BLaER1 treated with 17β-estradiol and CSF1 and Interleukin-3, amounts not matched to agents 10 nM and 100 nM (cell line): ENCODE data around the gene MADD.
A peak's percentile ranks its signal among the peaks of the same experiment; 100 is the strongest.

Source experiments
- H3K27ac ChIP-seq, 11 experiments: shearing (Covaris generic); formaldehyde crosslinking; 2 replicates each; pipeline ENCODE4 v1.8.1; 2022
- H3K27me3 ChIP-seq, 11 experiments: shearing (Covaris generic); formaldehyde crosslinking; 2 replicates each; pipeline ENCODE4 v1.8.1; 2022
- H3K36me3 ChIP-seq, 11 experiments: shearing (Covaris generic); formaldehyde crosslinking; 2 replicates each; pipeline ENCODE4 v1.8.1; 2022
- H3K4me1 ChIP-seq, 10 experiments: shearing (Covaris generic); formaldehyde crosslinking; 2 replicates each; pipeline ENCODE4 v1.8.1; 2022
- H3K4me2 ChIP-seq, 11 experiments: shearing (Covaris generic); formaldehyde crosslinking; 2 replicates each; pipeline ENCODE4 v1.8.1; 2022
- H3K4me3 ChIP-seq, 10 experiments: shearing (Covaris generic); formaldehyde crosslinking; 2 replicates each; pipeline ENCODE4 v1.8.1; 2022
- H3K9ac ChIP-seq, 11 experiments: shearing (Covaris generic); formaldehyde crosslinking; 2 replicates each; pipeline ENCODE4 v1.8.1; 2022
- H3K9me3 ChIP-seq, 11 experiments: shearing (Covaris generic); formaldehyde crosslinking; replicated peaks in 1 of 11; 2 replicates each; pipeline ENCODE4 v1.8.1; 2022
- H4K20me1 ChIP-seq, 11 experiments: shearing (Covaris generic); formaldehyde crosslinking; 2 replicates each; pipeline ENCODE4 v1.8.1; 2022
- Cebpa-rat ChIP-seq, 11 experiments: shearing (Covaris generic); IDR thresholded peaks; 2 replicates each; pipeline ENCODE4 v1.8.1; 2022

MADD gene

GRCh38 chr11:47337229-47337924, 67.4 kb downstream of the MADD start:
- Histone ChIP-seq H3K4me3 (no peak overlapping the region), H3K4me1 (peaks cover 0 to 16% (median 3%) of the 10 kb centered on the region in 10 experiments; a peak in 8 of 20 replicates), H3K27ac (no peak overlapping the region), H3K4me2 (no peak overlapping the region), H3K27me3 (no peaks in the 10 kb centered on the region), H3K9me3 (no peaks in the 10 kb centered on the region), H3K9ac (no peak overlapping the region), H4K20me1 (peaks cover 0 to 6% (median 0%) of the 10 kb centered on the region in 11 experiments; a peak in 1 of 22 replicates), H3K36me3 (peaks cover 0 to 15% (median 0%) of the 10 kb centered on the region in 11 experiments; a peak in 4 of 22 replicates)
- TF ChIP-seq Cebpa-rat (IDR thresholded peaks at IDR 0.05) = no peak

DNA sequence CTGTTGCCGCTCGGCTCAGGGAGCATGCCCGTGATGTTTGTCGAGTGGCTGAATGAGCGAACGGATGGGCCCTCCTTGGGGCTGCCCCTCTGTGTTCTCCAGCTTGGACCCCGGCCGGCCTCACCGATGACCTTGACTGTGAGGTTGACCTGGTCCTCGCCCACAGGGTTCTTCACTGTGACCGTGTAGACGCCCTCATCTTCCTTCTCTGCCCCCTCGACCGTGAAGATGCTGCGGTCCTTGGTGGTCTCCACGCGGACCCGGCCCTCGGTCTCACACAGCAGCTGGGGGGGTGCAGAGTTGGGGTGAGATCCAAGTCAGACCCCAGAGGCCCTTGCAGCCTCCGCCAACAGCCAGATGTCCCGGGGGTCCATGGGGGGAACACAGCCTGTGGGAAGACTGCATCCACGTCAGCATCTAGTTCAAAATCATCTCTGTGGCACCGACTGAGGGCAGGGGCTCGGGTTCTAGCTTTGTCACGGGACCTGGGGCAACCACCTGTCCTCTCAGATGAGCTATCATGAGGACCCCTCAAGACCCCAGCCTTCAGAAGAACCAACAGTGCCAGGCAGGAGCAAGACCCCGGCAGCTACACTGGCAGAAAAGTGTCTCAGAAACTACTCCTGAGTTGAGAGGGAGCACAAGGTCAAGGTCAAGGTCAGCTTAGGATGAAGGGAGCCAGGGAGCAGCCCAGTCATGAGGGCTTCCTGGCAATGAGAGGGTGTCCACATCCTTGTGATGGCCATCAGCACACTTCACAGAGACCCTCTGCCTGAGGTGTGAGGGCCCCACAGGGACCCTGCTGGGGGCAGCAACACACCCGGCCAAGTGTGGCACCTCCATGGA, 68.7 kb downstream of the MADD start:
- no peak for TF ChIP-seq Cebpa-rat (IDR thresholded peaks at IDR 0.05)
- Histone ChIP-seq H3K4me1 (peaks cover 0 to 12% (median 2%) of the 10 kb centered on the region in 10 experiments; a peak in 8 of 20 replicates), H3K4me3 (no peak overlapping the region), H3K27me3 (no peaks in the 10 kb centered on the region), H3K36me3 (peaks cover 0 to 14% (median 0%) of the 10 kb centered on the region in 11 experiments; a peak in 4 of 22 replicates), H3K4me2 (peak overlapping the region in 2 of 11 experiments; percentile 2 to 23; a peak in 1 of 22 replicates), H3K9me3 (no peaks in the 10 kb centered on the region), H3K9ac (peak overlapping the region in 1 of 11 experiments; percentile 20; a peak in 2 of 22 replicates), H3K27ac (peak overlapping the region in 5 of 11 experiments; percentile 3 to 52 (median 41); a peak in 8 of 22 replicates), H4K20me1 (peaks cover 0 to 5% (median 0%) of the 10 kb centered on the region in 11 experiments; a peak in 1 of 22 replicates)

GRCh38 chr11:47340010-47340409, 70.1 kb downstream of the MADD start:
- H3K4me1 ChIP-seq = peaks cover 0 to 12% (median 2%) of the 10 kb centered on the region in 10 experiments; a peak in 8 of 20 replicates
- H3K9ac ChIP-seq = no peak overlapping the region
- H3K36me3 ChIP-seq = peaks cover 0 to 14% (median 0%) of the 10 kb centered on the region in 11 experiments; a peak in 4 of 22 replicates
- no peaks in the 10 kb centered on the region for H3K9me3 ChIP-seq
- H4K20me1 ChIP-seq = peaks cover 0 to 5% (median 0%) of the 10 kb centered on the region in 11 experiments; a peak in 1 of 22 replicates
- TF ChIP-seq Cebpa-rat (IDR thresholded peaks at IDR 0.05) = no peak
- H3K27ac ChIP-seq = no peak overlapping the region
- no peaks in the 10 kb centered on the region for H3K27me3 ChIP-seq
- no peak overlapping the region for H3K4me3 ChIP-seq
- no peak overlapping the region for H3K4me2 ChIP-seq

DNA sequence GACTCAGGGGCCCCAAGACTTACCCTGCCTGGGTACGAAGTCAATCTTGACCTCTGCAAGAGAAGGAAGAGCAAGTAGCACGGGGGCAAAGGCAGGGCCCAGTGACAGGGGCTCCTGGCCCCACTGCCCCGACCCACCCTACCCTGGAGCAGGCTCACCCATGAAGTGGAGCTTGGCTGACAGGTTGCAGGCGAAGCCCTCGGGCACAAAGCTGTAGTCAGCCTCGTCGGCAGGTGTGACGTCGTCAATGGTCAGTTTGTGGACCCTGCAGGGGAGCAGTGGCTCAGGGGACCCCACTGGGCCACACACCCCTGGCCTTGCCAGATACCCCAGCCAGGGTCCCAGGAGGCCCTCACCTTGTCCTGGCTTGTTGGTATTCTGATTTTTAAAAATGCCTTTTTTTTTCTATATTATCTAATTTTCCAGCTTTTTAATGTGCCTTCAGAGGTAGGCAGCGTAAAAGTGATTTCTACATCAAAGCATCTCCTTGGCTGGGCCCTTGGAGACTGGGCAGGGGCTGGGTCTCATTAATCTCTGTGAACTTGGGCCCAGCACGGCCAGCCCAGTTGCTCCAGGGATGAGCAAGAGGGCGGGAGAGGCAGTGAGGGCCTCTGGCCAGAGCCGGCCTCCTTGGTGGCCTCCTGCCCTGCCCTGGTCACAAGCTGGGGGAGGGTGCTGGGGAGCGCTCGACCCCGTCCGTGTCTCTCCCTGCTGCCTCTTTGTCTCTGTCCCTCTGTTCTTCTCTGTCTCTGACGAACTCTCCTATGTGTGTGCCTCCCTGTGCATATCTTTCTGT, 71.2 kb downstream of the MADD start:
- H3K27ac ChIP-seq = no peak overlapping the region
- H3K9ac ChIP-seq = no peak overlapping the region

GRCh38 chr11:47342036-47342803, 72.3 kb downstream of the MADD start:
- Histone ChIP-seq H3K9me3 (no peaks in the 10 kb centered on the region), H3K27ac (no peak overlapping the region), H3K9ac (no peak overlapping the region), H3K4me3 (no peak overlapping the region), H3K4me2 (no peak overlapping the region), H3K36me3 (peaks cover 0 to 14% (median 0%) of the 10 kb centered on the region in 11 experiments; a peak in 4 of 22 replicates), H4K20me1 (peaks cover 0 to 5% (median 0%) of the 10 kb centered on the region in 11 experiments; a peak in 1 of 22 replicates), H3K4me1 (peaks cover 0 to 9% (median 2%) of the 10 kb centered on the region in 10 experiments; a peak in 8 of 20 replicates), H3K27me3 (no peaks in the 10 kb centered on the region)
- no peak for TF ChIP-seq Cebpa-rat (IDR thresholded peaks at IDR 0.05)

More for the DNA sequence above, 71.2 kb downstream of the MADD start:
- H3K9me3 ChIP-seq = no peaks in the 10 kb centered on the region
- peaks cover 0 to 12% (median 2%) of the 10 kb centered on the region in 10 experiments; a peak in 8 of 20 replicates for H3K4me1 ChIP-seq
- H3K4me2 ChIP-seq = no peak overlapping the region
- TF ChIP-seq Cebpa-rat (IDR thresholded peaks at IDR 0.05) = no peak
- H3K36me3 ChIP-seq = peaks cover 0 to 14% (median 0%) of the 10 kb centered on the region in 11 experiments; a peak in 4 of 22 replicates
- no peaks in the 10 kb centered on the region for H3K27me3 ChIP-seq
- H3K4me3 ChIP-seq = no peak overlapping the region
- H4K20me1 ChIP-seq = peaks cover 0 to 5% (median 0%) of the 10 kb centered on the region in 11 experiments; a peak in 1 of 22 replicates

GRCh38 chr11:47342854-47343253, 72.9 kb downstream of the MADD start:
- no peaks in the 10 kb centered on the region for H3K9me3 ChIP-seq
- no peaks in the 10 kb centered on the region for H3K27me3 ChIP-seq
- peaks cover 0 to 4% (median 0%) of the 10 kb centered on the region in 11 experiments; a peak in 1 of 22 replicates for H4K20me1 ChIP-seq
- peaks cover 0 to 9% (median 2%) of the 10 kb centered on the region in 10 experiments; a peak in 8 of 20 replicates for H3K4me1 ChIP-seq
- peaks cover 0 to 14% (median 0%) of the 10 kb centered on the region in 11 experiments; a peak in 4 of 22 replicates for H3K36me3 ChIP-seq
- no peak for TF ChIP-seq Cebpa-rat (IDR thresholded peaks at IDR 0.05)
- H3K27ac ChIP-seq = no peak overlapping the region
- H3K9ac ChIP-seq = no peak overlapping the region
- H3K4me2 ChIP-seq = no peak overlapping the region
- H3K4me3 ChIP-seq = no peak overlapping the region

- peaks cover 0 to 18% (median 13%) of the 10 kb centered on the region in 10 experiments; a peak in 15 of 20 replicates for H3K4me1 ChIP-seq
- H3K9ac ChIP-seq = peak overlapping the region in 3 of 11 experiments; percentile 7 to 19 (median 19); a peak in 2 of 22 replicates
- TF ChIP-seq Cebpa-rat (IDR thresholded peaks at IDR 0.05) = no peak
- no peaks in the 10 kb centered on the region for H3K27me3 ChIP-seq
- peaks cover 0 to 17% (median 0%) of the 10 kb centered on the region in 11 experiments; a peak in 5 of 22 replicates for H4K20me1 ChIP-seq
- H3K9me3 ChIP-seq = no peaks in the 10 kb centered on the region
- 0 out of 22 replicates have a peak overlapping the region, but pooled peaks of 1 of the 11 experiments have one; percentile 3 for H3K27ac ChIP-seq
- H3K36me3 ChIP-seq = no peaks in the 10 kb centered on the region; a peak in 1 of 22 replicates
- H3K4me2 ChIP-seq = no peak overlapping the region
- no peak overlapping the region for H3K4me3 ChIP-seq
Measured at GRCh38 chr11:47345890-47346563, 76.1 kb downstream of the MADD start.
